ENCODE measurements around the gene NFAT5.
"Not testable (repeated sequence)": the region's sequence is repeated elsewhere in the genome, so short reads cannot be mapped to it uniquely, and the experiment has no call there.

The NFAT5 gene

GRCh38 chr16:69565671-69566239 is at the start of gene NFAT5:
TSS of gene NFAT5 (plus strand) at chr16:69565966. CDS start at chr16:69566302, 336 bp downstream.
- Histone ChIP-seq H3K4me1 (peaks cover 12% of the 10 kb centered on the region), H3K4me3 (ENCODE audit: low read depth, low read length) (peak within 1 kb of the TSS; percentile 99), H2AFZ (peak within 1 kb of the TSS; percentile 85), H3K27ac (peak within 1 kb of the TSS; percentile 92), H3K36me3 (ENCODE audit: control insufficient read depth, insufficient read depth, low read length) (no peaks in the 10 kb centered on the region), H3K9ac (peak within 1 kb of the TSS; percentile 85), H3K79me2 (peaks cover 7% of the 10 kb centered on the region), H3K9me3 (ENCODE audit: control insufficient read depth, low read length) (no peaks in the 10 kb centered on the region), H3K4me2 (ENCODE audit: low read length) (peak within 1 kb of the TSS; percentile 98), H3K27me3 (ENCODE audit: control insufficient read depth, insufficient read depth, low read length) (no peaks in the 10 kb centered on the region)
- TF ChIP-seq CTCF (IDR thresholded peaks at IDR 0.05), result no peak

- not testable (repeated sequence) for H3K27me3 ChIP-seq (ENCODE audit: control insufficient read depth, insufficient read depth, low read length); H2AFZ ChIP-seq; H3K27ac ChIP-seq; H3K4me1 ChIP-seq; H3K4me3 ChIP-seq (ENCODE audit: low read depth, low read length); H3K4me2 ChIP-seq (ENCODE audit: low read length); H3K79me2 ChIP-seq; H3K9ac ChIP-seq; H3K9me3 ChIP-seq (ENCODE audit: control insufficient read depth, low read length); H3K36me3 ChIP-seq (ENCODE audit: control insufficient read depth, insufficient read depth, low read length)
These were observed 47.9 kb upstream of the NFAT5 start for GRCh38 chr16:69517914-69518313.

- Histone ChIP-seq H3K36me3 (ENCODE audit: control insufficient read depth, insufficient read depth, low read length) (no peaks in the 10 kb centered on the region), H3K4me1 (peaks cover 15% of the 10 kb centered on the region), H2AFZ (peak overlapping the region; percentile 68), H3K9ac (no peak overlapping the region), H3K9me3 (ENCODE audit: control insufficient read depth, low read length) (no peaks in the 10 kb centered on the region), H3K79me2 (no peaks in the 10 kb centered on the region), H3K4me2 (ENCODE audit: low read length) (no peak overlapping the region), H3K27ac (no peak overlapping the region), H3K4me3 (ENCODE audit: low read depth, low read length) (no peak overlapping the region), H3K27me3 (ENCODE audit: control insufficient read depth, insufficient read depth, low read length) (no peaks in the 10 kb centered on the region)
- no peak for TF ChIP-seq CTCF (IDR thresholded peaks at IDR 0.05)
These were observed 45.4 kb upstream of the NFAT5 start for GRCh38 chr16:69520413-69520799.

- H3K4me3 ChIP-seq (ENCODE audit: low read depth, low read length), result no peak overlapping the region
- H3K27me3 ChIP-seq (ENCODE audit: control insufficient read depth, insufficient read depth, low read length), result no peaks in the 10 kb centered on the region
- H3K27ac ChIP-seq, result no peak overlapping the region
- no peaks in the 10 kb centered on the region for H3K79me2 ChIP-seq
- H2AFZ ChIP-seq, result peak overlapping the region; percentile 68
- no peak overlapping the region for H3K9ac ChIP-seq
- no peaks in the 10 kb centered on the region for H3K36me3 ChIP-seq (ENCODE audit: control insufficient read depth, insufficient read depth, low read length)
- peaks cover 15% of the 10 kb centered on the region for H3K4me1 ChIP-seq
- no peak for TF ChIP-seq CTCF (IDR thresholded peaks at IDR 0.05)
- H3K9me3 ChIP-seq (ENCODE audit: control insufficient read depth, low read length), result no peaks in the 10 kb centered on the region
- H3K4me2 ChIP-seq (ENCODE audit: low read length), result no peak overlapping the region
These were observed 44.8 kb upstream of the NFAT5 start for GRCh38 chr16:69520800-69521602.

GRCh38 chr16:69522041-69522578 is 43.7 kb upstream of the NFAT5 start:
- H3K27me3 ChIP-seq (ENCODE audit: control insufficient read depth, insufficient read depth, low read length), result no peaks in the 10 kb centered on the region

More at GRCh38 chr16:69522041-69522578, 43.7 kb upstream of the NFAT5 start:
- Histone ChIP-seq H3K79me2 (no peaks in the 10 kb centered on the region), H3K27ac (no peak overlapping the region), H3K36me3 (ENCODE audit: control insufficient read depth, insufficient read depth, low read length) (no peaks in the 10 kb centered on the region), H3K4me1 (peaks cover 15% of the 10 kb centered on the region), H3K4me2 (ENCODE audit: low read length) (no peak overlapping the region), H3K9me3 (ENCODE audit: control insufficient read depth, low read length) (no peaks in the 10 kb centered on the region), H2AFZ (peak overlapping the region; percentile 68), H3K4me3 (ENCODE audit: low read depth, low read length) (no peak overlapping the region), H3K9ac (no peak overlapping the region)
- no peak for TF ChIP-seq CTCF (IDR thresholded peaks at IDR 0.05)
